Activated CD8-positive, alpha-beta memory T cell treated with anti-CD3 and anti-CD28 coated beads, Interleukin-2, amount 10 ng/mL, durations not matched to agents 7 days and 5 days (primary cell): Measurements from ENCODE around the gene DNAJC21. TPM values are rescaled to one million over a fixed set of nuclear protein-coding genes. Genes with fewer than 3 reads are reported as not detected.
"Not testable (repeated sequence)": the region's sequence is repeated elsewhere in the genome, so short reads cannot be mapped to it uniquely, and the experiment has no call there.

Experiments used
- ATAC-seq: fragments of 150-1000 bp; cut with Tn5 transposase; one replicate; pipeline ENCODE4 v1.10.0; 2021; ENCODE audit warnings: moderate library complexity
- CTCF ChIA-PET: fragments of 350-600 bp; sonication (Branson Sonifier 250); formaldehyde crosslinking; loops from one replicate; lab custom pipeline; 2021; ENCODE audit warnings: antibody characterized with exemption; lab: Charles Lee
- DNase-seq: peaks from one replicate; pipeline ENCODE4 v3.0.0-alpha.2; 2020
- H3K27ac Mint-ChIP-seq: one replicate; pipeline ENCODE4 v1.8.0; 2021; ENCODE audit warnings: mild to moderate bottlenecking, mixed read lengths
- H3K27me3 Mint-ChIP-seq: one replicate; pipeline ENCODE4 v1.8.0; 2021; ENCODE audit warnings: mixed read lengths
- H3K36me3 Mint-ChIP-seq: one replicate; pipeline ENCODE4 v1.8.0; 2021; ENCODE audit warnings: mild to moderate bottlenecking, mixed read lengths
- H3K4me1 Mint-ChIP-seq: one replicate; pipeline ENCODE4 v1.8.0; 2021; ENCODE audit warnings: mixed read lengths
- H3K4me3 Mint-ChIP-seq: one replicate; pipeline ENCODE4 v1.8.0; 2021; ENCODE audit warnings: mild to moderate bottlenecking, moderate library complexity, mixed read lengths
- H3K9me3 Mint-ChIP-seq: one replicate; pipeline ENCODE4 v1.8.0; 2022; ENCODE audit warnings: low read depth, mixed read lengths
- total RNA-seq, 2 experiments: library from RNA; stranded (reverse); gene quantifications; one replicate each; pipeline ENCODE4 v1.2.3, GENCODE V29; 2021

The DNAJC21 gene
- total RNA-seq, 2 experiments from 2014 or later, result 50.6 to 54.6 TPM

GRCh38 chr5:34903260-34903659 lies 26.1 kb upstream of the DNAJC21 start:
- H3K4me1 Mint-ChIP-seq, result no peaks in the 10 kb centered on the region
- CTCF ChIA-PET, result interaction anchor here (0.5 to 1.9 kb wide), 5 partner anchors 14 to 418 kb away, joined by 3 to 6 read pairs (median 3); no protein-coding TSS in a partner anchor
- H3K27me3 Mint-ChIP-seq, result no peaks in the 10 kb centered on the region
- H3K9me3 Mint-ChIP-seq, result no peaks in the 10 kb centered on the region
- no peak overlapping the region for H3K4me3 Mint-ChIP-seq
- H3K27ac Mint-ChIP-seq, result no peak overlapping the region
- H3K36me3 Mint-ChIP-seq, result peaks cover 20% of the 10 kb centered on the region
- DNase-seq, result no peak
- no peak for ATAC-seq

DNA sequence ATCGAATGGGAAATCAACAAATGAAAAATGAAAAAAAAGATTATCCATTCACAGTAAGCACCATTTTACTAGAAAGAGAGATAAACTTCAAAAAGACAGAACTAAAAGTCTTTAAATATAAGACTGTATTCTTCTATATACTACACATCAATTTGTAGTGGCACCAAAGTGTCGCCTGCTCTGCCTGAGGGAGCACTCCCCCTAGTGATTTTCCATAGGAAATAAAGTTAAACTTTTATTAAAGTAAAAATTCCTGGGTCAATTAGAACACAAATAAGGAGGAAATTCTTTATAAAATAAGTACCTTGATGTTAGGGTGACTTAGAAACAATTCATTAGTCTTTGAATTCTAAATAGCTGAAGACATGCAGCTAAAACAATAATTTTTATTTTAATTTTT lies 23.8 kb upstream of the DNAJC21 start:
- no peak for ATAC-seq
- Mint-ChIP-seq H3K36me3 (peaks cover 32% of the 10 kb centered on the region), H3K9me3 (no peaks in the 10 kb centered on the region), H3K4me1 (peaks cover 2% of the 10 kb centered on the region), H3K27me3 (no peaks in the 10 kb centered on the region), H3K4me3 (no peak overlapping the region), H3K27ac (no peak overlapping the region)
- DNase-seq, result no peak
- CTCF ChIA-PET, result interaction anchor here (1.1 kb wide), 1 partner anchor 9 kb away, joined by 3 read pairs; no protein-coding TSS in a partner anchor

DNA sequence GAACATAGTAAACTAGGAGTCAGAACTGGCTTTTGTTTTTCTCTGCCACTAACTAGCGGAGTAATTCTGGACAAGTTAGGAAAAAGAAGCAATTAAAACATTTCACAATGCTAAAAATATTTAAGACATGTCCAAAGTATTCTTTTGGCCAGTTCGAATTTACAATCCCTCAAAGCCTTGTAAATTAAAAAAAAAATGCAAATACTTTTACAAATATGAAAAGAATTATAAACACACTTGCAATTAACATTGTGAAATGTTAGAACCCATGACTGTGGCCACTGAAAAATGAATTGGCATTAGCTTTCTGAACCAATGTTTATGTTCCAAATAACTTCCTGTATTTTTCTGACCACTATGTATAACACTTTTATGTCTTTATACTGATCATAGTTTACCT lies 16.3 kb upstream of the DNAJC21 start:
- Mint-ChIP-seq H3K4me1 (peaks cover 36% of the 10 kb centered on the region), H3K9me3 (no peaks in the 10 kb centered on the region), H3K4me3 (no peak overlapping the region), H3K36me3 (peaks cover 42% of the 10 kb centered on the region), H3K27me3 (no peaks in the 10 kb centered on the region), H3K27ac (no peak overlapping the region)
- DNase-seq (no peak), ATAC-seq (no peak)
- CTCF ChIA-PET, result interaction anchor here (2.1 kb wide), 1 partner anchor 15 kb away, joined by 10 read pairs; no protein-coding TSS in a partner anchor

DNA sequence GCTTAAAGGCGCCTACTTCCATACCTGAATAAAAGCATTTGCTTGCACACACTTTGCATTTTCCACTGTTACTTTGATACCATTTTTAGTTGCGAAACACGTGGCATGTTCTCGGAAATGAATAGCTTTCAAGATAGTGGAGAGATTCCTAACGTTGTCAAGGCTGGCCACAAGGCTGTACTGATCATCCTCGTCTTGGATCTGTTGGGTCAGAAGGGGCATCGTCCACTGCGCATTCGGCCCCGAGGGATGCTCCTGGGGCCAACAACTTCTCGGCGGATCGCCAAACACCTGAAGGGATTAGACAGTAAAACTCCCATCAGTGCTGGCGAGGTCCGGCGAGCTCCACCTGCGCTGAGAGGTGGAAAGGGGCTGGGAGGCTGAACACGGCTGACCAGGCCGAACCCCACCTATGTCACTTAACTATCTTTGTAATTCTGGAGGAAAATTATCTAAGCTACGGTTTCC lies 14.7 kb upstream of the DNAJC21 start:
- Mint-ChIP-seq H3K9me3 (no peaks in the 10 kb centered on the region), H3K4me1 (peaks cover 39% of the 10 kb centered on the region), H3K27me3 (no peaks in the 10 kb centered on the region), H3K27ac (no peak overlapping the region), H3K4me3 (no peak overlapping the region), H3K36me3 (peaks cover 35% of the 10 kb centered on the region)
- CTCF ChIA-PET, result interaction anchor here (0.6 to 3.8 kb wide), 4 partner anchors 9 to 16 kb away, joined by 3 to 29 read pairs (median 5); partner anchors contain the start of gene DNAJC21
- DNase-seq, result peak; percentile 48
- ATAC-seq, result peak; percentile 10

- ATAC-seq (peak; percentile 94), DNase-seq (peak; percentile 97)
- no peaks in the 10 kb centered on the region for H3K27me3 Mint-ChIP-seq
- no peaks in the 10 kb centered on the region for H3K9me3 Mint-ChIP-seq
- no peak within 1 kb of the TSS for H3K4me3 Mint-ChIP-seq
- peaks cover 32% of the 10 kb centered on the region for H3K36me3 Mint-ChIP-seq
- CTCF ChIA-PET, result interaction anchor here (0.6 to 3.8 kb wide), 6 partner anchors 9 to 24 kb away, joined by 3 to 29 read pairs (median 3); partner anchors contain the start of gene DNAJC21
- H3K27ac Mint-ChIP-seq, result peak within 1 kb of the TSS; percentile 60
- H3K4me1 Mint-ChIP-seq, result peaks cover 39% of the 10 kb centered on the region
Observed at GRCh38 chr5:34915139-34915855, 14.1 kb upstream of the DNAJC21 start, which contains the start of the genes BRIX1 and RAD1. BRIX1 (plus strand) TSS chr5:34915711; CDS start chr5:34915739, 28 bp downstream. RAD1 (minus strand) TSS chr5:34915504; CDS start chr5:34914892, 612 bp downstream.

GRCh38 chr5:34915856-34916192 lies 13.5 kb upstream of the DNAJC21 start:
- H3K9me3 Mint-ChIP-seq, result no peaks in the 10 kb centered on the region
- ATAC-seq (peak; percentile 5), DNase-seq (no peak)
- no peak overlapping the region for H3K4me3 Mint-ChIP-seq
- CTCF ChIA-PET, result interaction anchor here (0.9 to 3.8 kb wide), 5 partner anchors 13 to 87 kb away, joined by 3 to 29 read pairs (median 7); partner anchors contain the start of gene DNAJC21
- no peak overlapping the region for H3K27ac Mint-ChIP-seq
- peaks cover 33% of the 10 kb centered on the region for H3K36me3 Mint-ChIP-seq
- no peaks in the 10 kb centered on the region for H3K27me3 Mint-ChIP-seq
- H3K4me1 Mint-ChIP-seq, result peaks cover 41% of the 10 kb centered on the region

DNA sequence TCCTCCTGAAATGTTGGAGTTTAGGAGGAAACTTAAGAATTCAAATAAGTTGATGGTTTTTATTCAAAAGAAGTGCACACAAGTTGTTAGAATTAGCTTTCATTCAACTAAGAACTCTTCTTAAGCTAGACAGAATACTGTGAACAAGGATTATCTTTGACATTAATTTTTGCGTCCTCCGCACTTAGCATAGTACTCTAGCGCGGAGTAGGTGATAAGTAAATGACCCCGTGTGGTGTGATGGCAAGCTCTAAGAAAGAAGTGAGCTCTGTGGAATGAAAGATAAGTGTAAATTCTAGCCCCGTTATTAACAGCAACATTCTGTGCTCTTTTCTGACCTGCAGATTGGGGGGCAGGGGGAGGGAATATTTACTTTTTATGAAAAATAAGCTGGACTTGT lies 12.8 kb upstream of the DNAJC21 start:
- ATAC-seq, result no peak
- Mint-ChIP-seq H3K4me3 (no peak overlapping the region), H3K4me1 (peaks cover 39% of the 10 kb centered on the region), H3K36me3 (peaks cover 30% of the 10 kb centered on the region), H3K9me3 (no peaks in the 10 kb centered on the region), H3K27ac (no peak overlapping the region), H3K27me3 (no peaks in the 10 kb centered on the region)
- no peak for DNase-seq
- CTCF ChIA-PET, result interaction anchor here (2.6 to 3.8 kb wide), 2 partner anchors 13 to 87 kb away, joined by 7 to 29 read pairs; partner anchors contain the start of gene DNAJC21

GRCh38 chr5:34918025-34918424 lies 11.3 kb upstream of the DNAJC21 start:
- Mint-ChIP-seq H3K4me3 (no peak overlapping the region), H3K27ac (no peak overlapping the region), H3K36me3 (peaks cover 27% of the 10 kb centered on the region), H3K9me3 (no peaks in the 10 kb centered on the region), H3K27me3 (no peaks in the 10 kb centered on the region), H3K4me1 (peaks cover 37% of the 10 kb centered on the region)
- ATAC-seq (no peak), DNase-seq (no peak)
- CTCF ChIA-PET, result interaction anchor here (1.2 to 3.8 kb wide), 3 partner anchors 11 to 85 kb away, joined by 3 to 29 read pairs (median 7); partner anchors contain the start of gene DNAJC21

DNA sequence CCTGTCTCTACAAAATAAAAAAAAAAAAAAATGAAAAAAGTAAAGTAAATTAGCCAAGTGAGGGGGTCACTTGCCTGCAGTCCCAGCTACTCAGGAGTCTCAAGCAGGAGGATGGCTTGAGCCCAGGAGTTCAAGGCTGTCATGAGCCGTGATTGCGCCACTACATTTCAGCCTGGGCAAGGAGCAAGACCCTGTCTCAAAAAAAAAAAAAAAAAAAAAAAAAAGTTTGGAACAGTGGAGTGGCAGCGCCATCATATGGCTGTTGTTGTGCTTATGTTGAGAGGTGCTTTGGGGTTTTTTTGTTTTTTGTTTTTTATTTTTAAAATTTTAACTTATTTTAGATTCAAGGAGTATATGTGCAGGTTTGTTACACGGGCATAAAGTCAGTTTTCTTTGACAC lies 10.3 kb upstream of the DNAJC21 start:
- H3K9me3 Mint-ChIP-seq, result no peaks in the 10 kb centered on the region
- H3K27me3 Mint-ChIP-seq, result no peaks in the 10 kb centered on the region
- H3K4me1 Mint-ChIP-seq, result peaks cover 38% of the 10 kb centered on the region
- H3K27ac Mint-ChIP-seq, result no peak overlapping the region
- no peak for ATAC-seq
- CTCF ChIA-PET, result interaction anchor here (0.7 to 1.2 kb wide), 2 partner anchors 9 to 10 kb away, joined by 4 read pairs; partner anchors contain the start of gene DNAJC21
- no peak for DNase-seq
- H3K4me3 Mint-ChIP-seq, result no peak overlapping the region
- peaks cover 29% of the 10 kb centered on the region for H3K36me3 Mint-ChIP-seq

- H3K27me3 Mint-ChIP-seq, H3K4me3 Mint-ChIP-seq, CTCF ChIA-PET, DNase-seq, ATAC-seq, H3K9me3 Mint-ChIP-seq: not testable (repeated sequence)
- peaks cover 36% of the 10 kb centered on the region for H3K4me1 Mint-ChIP-seq
- H3K27ac Mint-ChIP-seq, result peak overlapping the region; percentile 80
- peaks cover 38% of the 10 kb centered on the region for H3K36me3 Mint-ChIP-seq
Observed at GRCh38 chr5:34923256-34923655, 6.1 kb upstream of the DNAJC21 start.

GRCh38 chr5:34923694-34924461 lies 5.5 kb upstream of the DNAJC21 start:
- Mint-ChIP-seq H3K4me1 (peaks cover 36% of the 10 kb centered on the region), H3K27ac (peak overlapping the region; percentile 80), H3K36me3 (peaks cover 38% of the 10 kb centered on the region), H3K4me3 (peak overlapping the region; percentile 20), H3K9me3 (no peaks in the 10 kb centered on the region), H3K27me3 (no peaks in the 10 kb centered on the region)
- DNase-seq, result peak; percentile 69
- peak; percentile 97 for ATAC-seq
- CTCF ChIA-PET, result no interaction called here

- Mint-ChIP-seq H3K36me3 (peaks cover 38% of the 10 kb centered on the region), H3K4me3 (no peak overlapping the region), H3K27ac (no peak overlapping the region), H3K4me1 (peaks cover 39% of the 10 kb centered on the region), H3K27me3 (no peaks in the 10 kb centered on the region), H3K9me3 (no peaks in the 10 kb centered on the region)
- CTCF ChIA-PET, result no interaction called here
- DNase-seq (no peak), ATAC-seq (no peak)
Observed at GRCh38 chr5:34924462-34924765, 4.9 kb upstream of the DNAJC21 start.

- CTCF ChIA-PET, result interaction anchor here (1.0 kb wide), 1 partner anchor 24 kb away, joined by 3 read pairs; no protein-coding TSS in a partner anchor
- no peak for ATAC-seq
Observed at GRCh38 chr5:34926318-34926888, 3.0 kb upstream of the DNAJC21 start.

More at GRCh38 chr5:34926318-34926888, 3.0 kb upstream of the DNAJC21 start:
- Mint-ChIP-seq H3K27me3 (no peaks in the 10 kb centered on the region), H3K4me3 (no peak overlapping the region), H3K36me3 (peaks cover 36% of the 10 kb centered on the region), H3K27ac (peak overlapping the region; percentile 60), H3K4me1 (peaks cover 42% of the 10 kb centered on the region), H3K9me3 (no peaks in the 10 kb centered on the region)
- DNase-seq, result no peak
